HEK293T (cell line): Measurements from ENCODE around the gene HOXC11.

ENCODE experiments used
- BHLHE40 ChIP-seq: fragments of 450-650 bp; IDR thresholded peaks from 2 replicates; pipeline ENCODE4 v1.6.1; 2016; ENCODE audit warnings: mild to moderate bottlenecking, moderate library complexity, borderline replicate concordance
- FOXA1 ChIP-seq: fragments of 450-650 bp; IDR thresholded peaks from 2 replicates; pipeline ENCODE4 v1.6.1; 2016; ENCODE audit warnings: mild to moderate bottlenecking
- HDGF ChIP-seq: fragments of 450-650 bp; IDR thresholded peaks from 2 replicates; pipeline ENCODE4 v1.6.1; 2017; ENCODE audit warnings: antibody characterized with exemption, borderline replicate concordance

DNA sequence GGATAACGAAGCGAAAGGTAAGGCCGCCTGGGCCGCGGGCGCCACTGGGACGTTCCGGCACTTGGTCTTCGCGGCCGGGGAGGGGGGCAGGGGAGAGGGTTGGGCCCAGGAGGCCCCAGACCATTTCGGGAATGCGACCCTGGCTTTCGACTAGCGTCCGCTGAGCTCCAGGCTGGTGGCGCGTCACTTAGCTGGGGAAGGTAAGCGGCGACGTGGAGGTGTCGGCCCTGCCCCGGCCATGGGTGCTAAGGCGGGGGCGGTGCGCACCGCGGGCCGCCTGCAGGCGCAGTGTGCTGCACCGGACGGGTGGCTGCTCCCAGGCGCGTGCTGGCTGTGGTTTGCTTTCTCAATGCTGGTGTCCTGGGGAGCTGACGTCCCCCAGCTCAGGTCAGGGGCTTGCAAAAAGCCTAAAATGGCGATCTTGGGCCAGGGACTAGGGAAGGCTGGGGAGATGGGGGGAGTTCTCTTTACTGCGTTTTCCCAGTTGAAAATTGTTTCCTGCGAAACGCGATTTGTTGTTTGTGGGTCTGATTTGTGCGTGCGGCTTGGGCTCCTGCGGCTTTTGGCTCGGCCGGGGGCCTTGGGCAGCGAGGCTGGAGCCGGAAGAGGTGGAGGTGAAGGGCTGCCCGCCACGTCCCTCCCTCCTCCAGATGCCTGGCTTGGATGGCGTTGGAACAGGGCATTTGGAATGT, 13.2 kb downstream of the HOXC11 start:
- TF ChIP-seq FOXA1 (no peak), BHLHE40 (no peak), HDGF (no peak)
